Measurements from ENCODE around the gene PTPRM.

PTPRM gene

DNA sequence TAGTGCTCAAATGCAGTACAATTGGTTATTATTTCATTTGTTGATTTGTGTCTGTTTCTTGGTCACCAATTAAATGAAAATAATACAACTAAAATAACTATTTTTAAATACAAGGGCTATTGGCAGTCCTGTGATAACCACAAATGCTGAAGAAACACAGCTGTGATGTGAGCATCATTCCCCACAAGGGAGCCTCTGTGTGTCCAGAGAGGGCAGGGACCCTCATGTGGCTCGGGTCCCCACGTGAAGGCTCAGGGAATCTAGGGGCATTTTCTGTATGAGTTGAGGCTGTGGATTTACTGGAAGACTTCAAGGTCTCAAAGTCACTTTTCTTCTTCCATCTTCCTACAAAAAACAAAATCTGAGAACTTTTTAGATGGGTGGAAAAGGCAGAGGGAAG lies 726.1 kb downstream of the PTPRM start (continued):
- no peak for TF ChIP-seq ZNF473 (tag by site-specific recombination; IDR thresholded peaks at IDR 0.05)

GRCh38 chr18:8296886-8297616 lies 729.9 kb downstream of the PTPRM start:
- ChIA-PET CTCF (no interaction called here), POLR2A (no interaction called here)
- H3K9me3 ChIP-seq (ENCODE audit: control insufficient read depth, insufficient read depth, low read depth, low read length): no peaks in the 10 kb centered on the region
- no peak overlapping the region for H3K27ac ChIP-seq (ENCODE audit: extremely low read depth, low read depth, low read length)
- no peaks in the 10 kb centered on the region for H3K36me3 ChIP-seq (ENCODE audit: control insufficient read depth in 2 of 2, insufficient read depth in 1 of 2, low read length in 2 of 2)
- no peak overlapping the region for H3K4me3 ChIP-seq (ENCODE audit: low read depth, low read length)
- peaks cover 15% of the 10 kb centered on the region for H3K4me1 ChIP-seq (ENCODE audit: control insufficient read depth, insufficient read depth, low read length)
- TF ChIP-seq ZNF549 (tag by site-specific recombination; IDR thresholded peaks at IDR 0.05) (no peak), ZNF561 (tag by site-specific recombination; IDR thresholded peaks at IDR 0.05; ENCODE audit: borderline replicate concordance) (no peak), HOXD13 (CRISPR knock-in tag; IDR thresholded peaks at IDR 0.05; ENCODE audit: borderline replicate concordance) (no peak), ZBTB10 (tag by site-specific recombination; IDR thresholded peaks at IDR 0.05) (no peak), ZNF76 (tag by site-specific recombination; IDR thresholded peaks at IDR 0.05; ENCODE audit: borderline replicate concordance, low read depth) (no peak), GLI4 (tag by site-specific recombination; IDR thresholded peaks at IDR 0.05) (no peak), ZNF239 (tag by site-specific recombination; IDR thresholded peaks at IDR 0.05) (no peak), ZSCAN23 (tag by site-specific recombination; IDR thresholded peaks at IDR 0.05) (no peak)
- TF ChIP-seq, protein P1, sequence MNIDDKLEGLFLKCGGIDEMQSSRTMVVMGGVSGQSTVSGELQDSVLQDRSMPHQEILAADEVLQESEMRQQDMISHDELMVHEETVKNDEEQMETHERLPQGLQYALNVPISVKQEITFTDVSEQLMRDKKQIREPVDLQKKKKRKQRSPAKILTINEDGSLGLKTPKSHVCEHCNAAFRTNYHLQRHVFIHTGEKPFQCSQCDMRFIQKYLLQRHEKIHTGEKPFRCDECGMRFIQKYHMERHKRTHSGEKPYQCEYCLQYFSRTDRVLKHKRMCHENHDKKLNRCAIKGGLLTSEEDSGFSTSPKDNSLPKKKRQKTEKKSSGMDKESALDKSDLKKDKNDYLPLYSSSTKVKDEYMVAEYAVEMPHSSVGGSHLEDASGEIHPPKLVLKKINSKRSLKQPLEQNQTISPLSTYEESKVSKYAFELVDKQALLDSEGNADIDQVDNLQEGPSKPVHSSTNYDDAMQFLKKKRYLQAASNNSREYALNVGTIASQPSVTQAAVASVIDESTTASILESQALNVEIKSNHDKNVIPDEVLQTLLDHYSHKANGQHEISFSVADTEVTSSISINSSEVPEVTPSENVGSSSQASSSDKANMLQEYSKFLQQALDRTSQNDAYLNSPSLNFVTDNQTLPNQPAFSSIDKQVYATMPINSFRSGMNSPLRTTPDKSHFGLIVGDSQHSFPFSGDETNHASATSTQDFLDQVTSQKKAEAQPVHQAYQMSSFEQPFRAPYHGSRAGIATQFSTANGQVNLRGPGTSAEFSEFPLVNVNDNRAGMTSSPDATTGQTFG (tag by site-specific recombination; IDR thresholded peaks at IDR 0.05; ENCODE audit: borderline replicate concordance): no peak

DNA sequence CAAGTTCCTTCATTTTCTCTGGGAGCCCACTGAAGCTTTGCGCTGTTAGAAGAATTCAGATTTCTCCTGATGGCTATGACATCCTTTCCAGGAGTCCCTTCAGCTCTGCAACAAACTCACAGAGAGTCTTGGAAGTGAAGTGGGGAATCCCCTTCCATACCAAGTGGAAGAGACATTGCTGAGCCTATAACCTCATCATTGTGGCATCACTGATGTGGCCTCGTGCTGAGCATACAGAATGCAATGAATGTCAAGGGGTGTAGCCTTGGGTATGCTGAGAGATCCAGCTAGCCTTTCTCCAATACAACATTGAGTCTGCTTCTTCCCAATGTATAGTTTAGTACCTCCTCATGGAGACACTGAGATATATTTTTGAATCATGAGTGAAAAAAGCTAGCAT lies 731.1 kb downstream of the PTPRM start:
- Histone ChIP-seq H3K4me1 (ENCODE audit: control insufficient read depth, insufficient read depth, low read length) (peaks cover 15% of the 10 kb centered on the region), H3K36me3 (ENCODE audit: control insufficient read depth in 2 of 2, insufficient read depth in 1 of 2, low read length in 2 of 2) (no peaks in the 10 kb centered on the region), H3K27ac (ENCODE audit: extremely low read depth, low read depth, low read length) (no peak overlapping the region), H3K4me3 (ENCODE audit: low read depth, low read length) (no peak overlapping the region), H3K9me3 (ENCODE audit: control insufficient read depth, insufficient read depth, low read depth, low read length) (no peaks in the 10 kb centered on the region)
- POLR2A ChIA-PET: no interaction called here
- CTCF ChIA-PET: no interaction called here
- TF ChIP-seq ZNF629 (tag by site-specific recombination; IDR thresholded peaks at IDR 0.05) (no peak), ZNF121 (tag by site-specific recombination; IDR thresholded peaks at IDR 0.05) (no peak), ZNF501 (tag by site-specific recombination; IDR thresholded peaks at IDR 0.05) (no peak), ZNF610 (tag by site-specific recombination; IDR thresholded peaks at IDR 0.05; ENCODE audit: borderline replicate concordance) (no peak), ZNF664 (tag by site-specific recombination; IDR thresholded peaks at IDR 0.05) (no peak), SCRT1 (tag by site-specific recombination; IDR thresholded peaks at IDR 0.05; ENCODE audit: borderline replicate concordance) (no peak), ZNF747 (tag by site-specific recombination; IDR thresholded peaks at IDR 0.05) (no peak), ZNF626 (tag by site-specific recombination; IDR thresholded peaks at IDR 0.05) (no peak), ZNF544 (tag by site-specific recombination; IDR thresholded peaks at IDR 0.05) (no peak), ZNF560 (tag by site-specific recombination; IDR thresholded peaks at IDR 0.05; ENCODE audit: borderline replicate concordance) (no peak), SETDB1 (IDR thresholded peaks at IDR 0.05; ENCODE audit: insufficient read length, low read length) (no peak)
- TF ChIP-seq, protein P2, sequence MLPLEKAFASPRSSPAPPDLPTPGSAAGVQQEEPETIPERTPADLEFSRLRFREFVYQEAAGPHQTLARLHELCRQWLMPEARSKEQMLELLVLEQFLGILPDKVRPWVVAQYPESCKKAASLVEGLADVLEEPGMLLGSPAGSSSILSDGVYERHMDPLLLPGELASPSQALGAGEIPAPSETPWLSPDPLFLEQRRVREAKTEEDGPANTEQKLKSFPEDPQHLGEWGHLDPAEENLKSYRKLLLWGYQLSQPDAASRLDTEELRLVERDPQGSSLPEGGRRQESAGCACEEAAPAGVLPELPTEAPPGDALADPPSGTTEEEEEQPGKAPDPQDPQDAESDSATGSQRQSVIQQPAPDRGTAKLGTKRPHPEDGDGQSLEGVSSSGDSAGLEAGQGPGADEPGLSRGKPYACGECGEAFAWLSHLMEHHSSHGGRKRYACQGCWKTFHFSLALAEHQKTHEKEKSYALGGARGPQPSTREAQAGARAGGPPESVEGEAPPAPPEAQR (tag by site-specific recombination; IDR thresholded peaks at IDR 0.05): no peak
- TF ChIP-seq, protein P1 (tag by site-specific recombination; IDR thresholded peaks at IDR 0.05; ENCODE audit: borderline replicate concordance): no peak
- TF ChIP-seq, protein P3, sequence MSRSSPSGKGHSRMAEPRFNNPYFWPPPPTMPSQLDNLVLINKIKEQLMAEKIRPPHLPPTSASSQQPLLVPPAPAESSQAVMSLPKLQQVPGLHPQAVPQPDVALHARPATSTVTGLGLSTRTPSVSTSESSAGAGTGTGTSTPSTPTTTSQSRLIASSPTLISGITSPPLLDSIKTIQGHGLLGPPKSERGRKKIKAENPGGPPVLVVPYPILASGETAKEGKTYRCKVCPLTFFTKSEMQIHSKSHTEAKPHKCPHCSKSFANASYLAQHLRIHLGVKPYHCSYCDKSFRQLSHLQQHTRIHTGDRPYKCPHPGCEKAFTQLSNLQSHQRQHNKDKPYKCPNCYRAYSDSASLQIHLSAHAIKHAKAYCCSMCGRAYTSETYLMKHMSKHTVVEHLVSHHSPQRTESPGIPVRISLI (tag by site-specific recombination; IDR thresholded peaks at IDR 0.05): no peak

Data from HEK293 (cell line).